Suprapubic skin (tissue), 4 donors: ENCODE results near the gene DSCAML1. TPM values are rescaled to one million over a fixed set of nuclear protein-coding genes. Genes with fewer than 3 reads are reported as not detected.

ENCODE experiments used
- DNase-seq, 2 donors: peaks; one replicate each; pipeline ENCODE4 v3.0.0-alpha.2; 2019; ENCODE audit warnings: low spot score in 2 of 2
- H3K27ac ChIP-seq: fragments of 200-600 bp; sonication (generic); one replicate; pipeline ENCODE4 v1.5.1; 2019
- H3K27me3 ChIP-seq: fragments of 200-600 bp; sonication (generic); one replicate; pipeline ENCODE4 v1.5.1; 2019
- H3K36me3 ChIP-seq: fragments of 200-600 bp; sonication (generic); one replicate; pipeline ENCODE4 v1.5.1; 2019
- H3K4me1 ChIP-seq: fragments of 200-600 bp; sonication (generic); one replicate; pipeline ENCODE4 v1.5.1; 2019
- H3K4me3 ChIP-seq: fragments of 200-600 bp; sonication (generic); one replicate; pipeline ENCODE4 v1.5.1; 2019; ENCODE audit warnings: mild to moderate bottlenecking
- H3K9me3 ChIP-seq: fragments of 200-600 bp; sonication (generic); one replicate; pipeline ENCODE4 v1.5.1; 2019
- EP300 ChIP-seq: sonication (generic); formaldehyde crosslinking; IDR thresholded peaks from one replicate; pipeline ENCODE4 v1.6.1; 2017; ENCODE audit warnings: antibody characterized with exemption
- POLR2A ChIP-seq, 2 donors: fragments of 450-650 bp; IDR thresholded peaks; one replicate each; pipeline ENCODE4 v1.6.1; 2017; ENCODE audit warnings: antibody characterized with exemption in 2 of 2, mild to moderate bottlenecking in 2 of 2, moderate library complexity in 2 of 2
- POLR2AphosphoS5 ChIP-seq, 3 donors: sonication (generic); formaldehyde crosslinking; IDR thresholded peaks; one replicate each; pipeline ENCODE4 v1.6.1; 2017; ENCODE audit warnings: antibody characterized with exemption in 3 of 3
- WGBS: methylation state at CpG from one replicate; pipeline ENCODE4 v1.1.5; 2018; 5-methylcytosine and 5-hydroxymethylcytosine counted together
- total RNA-seq, 4 donors: library from RNA; depleted of rRNA; stranded (reverse); fragments of >200 nt; gene quantifications; one replicate each; pipeline ENCODE4 v1.1.0, GENCODE V29; 2016
- TF ChIP-seq, protein P1 (sequence below), 2 donors: fragments of 200-600 bp in 1 of 2; fragments of 450-650 bp in 1 of 2; sonication (generic) in 1 of 2; IDR thresholded peaks; one replicate each; pipeline ENCODE4 v1.5.1; 2016 to 2019; ENCODE audit warnings: antibody characterized with exemption in 2 of 2, mild to moderate bottlenecking in 1 of 2, moderate library complexity in 1 of 2

The DSCAML1 gene
- total RNA-seq, 4 donors from 2014 or later = 0.11 to 0.24 (median 0.21) TPM; not detected in 1

DNA sequence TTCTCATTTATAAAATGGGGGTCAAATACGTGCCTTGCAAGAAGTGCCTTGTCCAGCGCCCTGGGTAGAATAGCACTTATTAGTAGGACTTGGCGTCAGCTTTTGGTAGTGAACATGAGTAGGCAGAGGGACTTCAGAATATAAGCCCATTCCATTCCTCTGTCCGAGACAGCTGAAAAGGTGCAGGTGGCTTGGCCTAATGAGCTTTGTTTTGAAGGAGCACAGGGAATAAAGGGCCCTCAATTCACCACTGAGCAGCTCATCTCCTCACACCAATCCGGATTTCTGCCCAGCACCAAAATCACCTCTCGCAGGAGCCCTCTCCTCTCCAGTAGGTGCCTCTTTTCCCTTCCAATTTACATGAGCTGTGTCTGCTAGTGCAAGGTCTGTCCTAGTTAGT is 91.2 kb downstream of the DSCAML1 start:
- Histone ChIP-seq H3K27me3 (peaks cover 22% of the 10 kb centered on the region), H3K9me3 (no peaks in the 10 kb centered on the region), H3K4me1 (no peaks in the 10 kb centered on the region), H3K4me3 (no peak overlapping the region), H3K36me3 (no peaks in the 10 kb centered on the region), H3K27ac (no peak overlapping the region)
- no peak for TF ChIP-seq EP300
- TF ChIP-seq, protein P1, sequence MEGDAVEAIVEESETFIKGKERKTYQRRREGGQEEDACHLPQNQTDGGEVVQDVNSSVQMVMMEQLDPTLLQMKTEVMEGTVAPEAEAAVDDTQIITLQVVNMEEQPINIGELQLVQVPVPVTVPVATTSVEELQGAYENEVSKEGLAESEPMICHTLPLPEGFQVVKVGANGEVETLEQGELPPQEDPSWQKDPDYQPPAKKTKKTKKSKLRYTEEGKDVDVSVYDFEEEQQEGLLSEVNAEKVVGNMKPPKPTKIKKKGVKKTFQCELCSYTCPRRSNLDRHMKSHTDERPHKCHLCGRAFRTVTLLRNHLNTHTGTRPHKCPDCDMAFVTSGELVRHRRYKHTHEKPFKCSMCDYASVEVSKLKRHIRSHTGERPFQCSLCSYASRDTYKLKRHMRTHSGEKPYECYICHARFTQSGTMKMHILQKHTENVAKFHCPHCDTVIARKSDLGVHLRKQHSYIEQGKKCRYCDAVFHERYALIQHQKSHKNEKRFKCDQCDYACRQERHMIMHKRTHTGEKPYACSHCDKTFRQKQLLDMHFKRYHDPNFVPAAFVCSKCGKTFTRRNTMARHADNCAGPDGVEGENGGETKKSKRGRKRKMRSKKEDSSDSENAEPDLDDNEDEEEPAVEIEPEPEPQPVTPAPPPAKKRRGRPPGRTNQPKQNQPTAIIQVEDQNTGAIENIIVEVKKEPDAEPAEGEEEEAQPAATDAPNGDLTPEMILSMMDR (IDR thresholded peaks at IDR 0.05) = no peak
- TF ChIP-seq POLR2A (IDR thresholded peaks at IDR 0.05) = no peak
- no peak for TF ChIP-seq POLR2AphosphoS5 (IDR thresholded peaks at IDR 0.05)
- no peak for DNase-seq
- WGBS = 94% methylated on average over 6 of the region's 6 CpGs

DNA sequence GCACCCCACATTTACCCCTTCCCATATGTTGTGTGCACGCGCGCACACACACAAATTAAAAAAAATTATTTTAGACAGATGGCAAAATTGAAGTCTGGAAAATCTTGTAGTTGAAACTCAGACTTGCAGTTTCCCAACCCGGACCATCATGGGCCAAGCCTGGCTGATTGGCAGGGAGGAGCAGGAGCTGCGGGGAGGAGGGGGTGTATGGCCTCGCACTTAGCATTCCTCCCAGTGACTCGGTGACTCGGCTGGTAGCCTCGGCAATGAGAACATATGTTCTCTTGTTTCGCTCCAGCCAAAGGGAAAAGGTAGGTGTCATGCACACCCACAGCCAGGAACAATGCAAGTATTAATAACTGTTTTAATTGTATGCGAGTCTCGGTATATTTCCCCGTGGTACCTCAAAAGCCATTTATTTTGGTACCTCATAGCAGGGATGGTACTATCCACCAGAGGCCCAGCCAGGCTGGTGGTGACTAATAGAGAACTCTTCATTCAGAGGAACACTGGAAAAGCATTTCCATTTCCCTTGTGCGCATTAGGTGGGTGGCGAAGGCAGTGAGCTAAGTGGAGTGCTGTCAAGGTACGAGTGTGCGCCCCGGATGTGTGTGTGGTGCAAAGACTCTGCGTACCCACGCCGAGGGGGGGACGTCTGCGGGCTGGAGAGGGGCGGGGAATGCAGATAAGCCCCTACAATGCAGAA is 92.5 kb downstream of the DSCAML1 start:
- Histone ChIP-seq H3K27ac (no peak overlapping the region), H3K9me3 (no peaks in the 10 kb centered on the region), H3K4me3 (no peak overlapping the region), H3K36me3 (no peaks in the 10 kb centered on the region), H3K27me3 (peaks cover 14% of the 10 kb centered on the region), H3K4me1 (no peaks in the 10 kb centered on the region)
- 75% methylated on average over 24 of the region's 24 CpGs for WGBS
- TF ChIP-seq POLR2AphosphoS5 (IDR thresholded peaks at IDR 0.05) (no peak), POLR2A (IDR thresholded peaks at IDR 0.05) (no peak), EP300 (no peak)
- TF ChIP-seq, protein P1 (IDR thresholded peaks at IDR 0.05) = no peak
- no peak for DNase-seq

DNA sequence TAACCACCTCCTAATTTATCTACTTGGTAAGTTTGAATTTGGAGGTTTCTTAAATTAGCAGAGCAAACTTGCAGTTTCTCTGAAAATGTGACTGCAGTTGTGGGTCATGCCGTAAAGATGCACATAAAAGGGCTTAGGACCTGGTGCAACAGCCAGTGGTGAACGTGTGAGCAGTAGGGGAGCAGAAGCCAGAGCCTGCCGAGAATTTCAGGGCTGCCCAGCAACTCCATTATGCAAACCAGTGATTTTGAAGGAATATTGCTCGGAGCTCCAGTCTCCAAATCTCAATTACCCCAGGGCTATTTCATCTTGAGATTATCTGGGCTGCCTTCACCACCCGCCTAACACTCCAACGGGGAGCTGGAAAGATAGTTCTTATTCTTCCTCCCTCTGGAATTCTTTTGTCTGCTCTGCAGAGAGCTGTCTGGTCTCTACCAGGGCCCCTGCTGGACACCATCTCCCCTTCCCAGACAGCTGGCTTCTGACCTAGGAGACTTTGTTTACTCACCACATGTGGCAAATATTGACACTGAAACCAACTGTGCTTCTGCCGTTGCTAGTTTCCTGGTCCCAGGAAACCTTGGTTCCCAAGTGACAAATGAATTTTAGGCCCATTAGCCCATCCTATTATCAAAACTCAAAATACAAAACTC is 93.9 kb downstream of the DSCAML1 start:
- no peak for DNase-seq
- WGBS = 58% methylated on average over 7 of the region's 7 CpGs
- no peaks in the 10 kb centered on the region for H3K9me3 ChIP-seq
- peaks cover 19% of the 10 kb centered on the region for H3K27me3 ChIP-seq
- H3K27ac ChIP-seq = no peak overlapping the region
- TF ChIP-seq POLR2A (IDR thresholded peaks at IDR 0.05) (no peak), EP300 (no peak), POLR2AphosphoS5 (IDR thresholded peaks at IDR 0.05) (no peak)
- TF ChIP-seq, protein P1 (IDR thresholded peaks at IDR 0.05) = no peak
- H3K4me1 ChIP-seq = no peaks in the 10 kb centered on the region
- no peaks in the 10 kb centered on the region for H3K36me3 ChIP-seq
- H3K4me3 ChIP-seq = no peak overlapping the region

DNA sequence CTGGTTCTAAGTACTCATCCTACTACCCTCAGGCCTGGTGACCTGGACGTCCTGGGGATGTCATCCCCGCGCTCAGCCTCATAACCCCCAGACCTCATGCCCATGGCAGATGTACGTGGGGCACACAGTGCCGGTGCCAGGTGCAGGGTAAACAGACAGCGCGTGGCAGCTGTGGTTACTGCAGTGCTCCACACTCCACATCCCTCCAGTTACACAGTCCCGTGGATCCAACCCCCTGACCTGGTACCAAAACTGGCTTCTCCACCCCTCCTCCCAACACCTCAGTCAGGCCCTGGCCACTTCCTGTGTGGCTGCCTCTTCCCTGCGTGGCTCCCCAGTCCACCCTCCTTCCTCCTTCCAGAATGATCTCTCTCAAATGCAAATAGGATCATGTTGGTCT is 95.2 kb downstream of the DSCAML1 start:
- Histone ChIP-seq H3K27me3 (peaks cover 19% of the 10 kb centered on the region), H3K4me3 (no peak overlapping the region), H3K36me3 (no peaks in the 10 kb centered on the region), H3K4me1 (no peaks in the 10 kb centered on the region), H3K9me3 (no peaks in the 10 kb centered on the region), H3K27ac (no peak overlapping the region)
- WGBS = 77% methylated on average over 7 of the region's 9 CpGs
- TF ChIP-seq EP300 (no peak), POLR2AphosphoS5 (IDR thresholded peaks at IDR 0.05) (no peak), POLR2A (IDR thresholded peaks at IDR 0.05) (no peak)
- TF ChIP-seq, protein P1 (IDR thresholded peaks at IDR 0.05) = no peak
- no peak for DNase-seq

DNA sequence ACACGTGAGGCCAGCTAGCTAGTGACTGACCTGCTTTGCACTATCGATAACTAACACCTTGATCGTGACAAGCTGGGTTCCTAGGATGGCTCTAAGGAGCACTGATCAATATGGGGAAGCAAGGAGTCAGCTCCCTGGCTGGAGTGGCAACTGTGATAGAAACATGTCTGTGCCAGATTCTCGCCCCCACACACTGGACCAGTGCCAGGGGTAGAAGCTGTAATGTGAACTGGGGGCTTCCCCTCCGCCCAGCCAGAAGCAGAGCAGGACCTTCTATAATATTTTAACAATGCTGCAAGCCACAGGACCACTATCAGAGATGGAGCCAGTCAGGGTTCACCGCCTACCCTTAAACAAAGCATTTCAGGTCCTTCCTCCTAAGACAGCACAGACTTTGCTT is 96.5 kb downstream of the DSCAML1 start:
- 79% methylated on average over 6 of the region's 6 CpGs for WGBS
- DNase-seq = no peak
- no peak overlapping the region for H3K4me3 ChIP-seq
- H3K27ac ChIP-seq = no peak overlapping the region
- H3K4me1 ChIP-seq = no peaks in the 10 kb centered on the region
- H3K36me3 ChIP-seq = no peaks in the 10 kb centered on the region
- TF ChIP-seq POLR2A (IDR thresholded peaks at IDR 0.05) (no peak), POLR2AphosphoS5 (IDR thresholded peaks at IDR 0.05) (no peak), EP300 (no peak)
- TF ChIP-seq, protein P1 (IDR thresholded peaks at IDR 0.05) = no peak
- H3K9me3 ChIP-seq = no peaks in the 10 kb centered on the region
- peaks cover 19% of the 10 kb centered on the region for H3K27me3 ChIP-seq
